Calu3 (cell line): ENCODE measurements around the gene POLR1G. TPM values are rescaled to one million over a fixed set of nuclear protein-coding genes. Genes with fewer than 3 reads are reported as not detected.

Experiments used
- BruUV-seq: library from RNA; stranded (reverse); fragments of 400-500 nt; replicated peaks from 2 replicates; lab custom pipeline; 2021; lab: Mats Ljungman, UMichigan
- CTCF ChIA-PET: fragments of 300-600 bp; sonication (Branson Sonifier 250); formaldehyde crosslinking; loops from one replicate; lab custom pipeline; 2022; ENCODE audit warnings: antibody characterized with exemption; lab: Charles Lee
- DNase-seq: peaks from one replicate; pipeline ENCODE4 v3.0.0; 2022
- H3K27ac Mint-ChIP-seq: one replicate; pipeline ENCODE4 v1.8.0; 2022; ENCODE audit warnings: mixed read lengths; ENCODE audit not compliant: unreplicated experiment
- H3K27me3 Mint-ChIP-seq: one replicate; pipeline ENCODE4 v1.8.0; 2022; ENCODE audit warnings: mixed read lengths; ENCODE audit not compliant: unreplicated experiment
- H3K36me3 Mint-ChIP-seq: one replicate; pipeline ENCODE4 v1.8.0; 2022; ENCODE audit warnings: mild to moderate bottlenecking, moderate library complexity, mixed read lengths; ENCODE audit not compliant: insufficient read depth, unreplicated experiment
- H3K4me1 Mint-ChIP-seq: one replicate; pipeline ENCODE4 v1.8.0; 2022; ENCODE audit warnings: mild to moderate bottlenecking, low read depth, mixed read lengths; ENCODE audit not compliant: unreplicated experiment
- H3K4me3 Mint-ChIP-seq: one replicate; pipeline ENCODE4 v1.8.0; 2022; ENCODE audit warnings: mild to moderate bottlenecking, low read depth, moderate library complexity, mixed read lengths; ENCODE audit not compliant: unreplicated experiment
- H3K9me3 Mint-ChIP-seq: one replicate; pipeline ENCODE4 v1.8.0; 2022; ENCODE audit warnings: low read depth, mixed read lengths; ENCODE audit not compliant: unreplicated experiment
- CTCF ChIP-seq: fragments of 200-600 bp; IDR thresholded peaks from one replicate; pipeline ENCODE4 v1.8.0; 2022; ENCODE audit warnings: antibody characterized with exemption; ENCODE audit not compliant: unreplicated experiment
- intact Hi-C: fragments of 100-400 bp; cut with micrococcal nuclease; formaldehyde crosslinking; loops from one replicate; pipeline ENCODE4 v1.10.0; 2022; ENCODE audit not compliant: unreplicated experiment
- total RNA-seq: library from RNA; stranded (reverse); gene quantifications from 2 replicates; pipeline ENCODE4 v1.2.3, GENCODE V29; 2022

The POLR1G gene
- total RNA-seq, 1 experiment from 2014 or later, result 25.8 TPM

DNA sequence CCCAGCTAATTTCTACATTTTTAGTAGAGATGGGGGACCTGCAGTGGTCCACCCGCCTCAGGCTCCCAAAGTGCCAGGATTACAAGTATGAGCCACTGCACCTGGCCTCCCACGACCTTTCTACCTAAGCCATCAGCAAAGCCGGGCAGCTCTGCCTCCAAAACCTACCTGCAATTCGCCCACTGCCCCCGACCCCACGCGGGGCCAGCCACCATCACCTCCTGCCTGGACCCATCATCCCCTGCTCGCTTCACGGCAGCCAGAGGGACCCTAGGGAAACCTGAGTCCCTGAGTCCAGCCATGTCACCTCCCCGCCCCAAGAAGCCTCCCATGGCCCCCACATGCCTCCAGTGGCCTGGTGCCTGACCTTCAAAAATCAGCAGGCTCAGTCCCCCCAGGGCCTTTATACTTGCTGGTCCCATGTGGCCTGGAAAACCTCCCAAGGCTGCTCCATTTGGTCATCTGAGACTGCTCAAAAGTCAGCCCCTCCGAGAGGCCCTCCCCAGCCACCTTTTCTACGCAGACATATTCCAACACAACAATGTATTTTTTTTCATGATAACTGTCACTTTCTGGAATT lies 48.1 kb upstream of the POLR1G start:
- H3K36me3 Mint-ChIP-seq, result peaks cover 56% of the 10 kb centered on the region
- H3K9me3 Mint-ChIP-seq, result no peaks in the 10 kb centered on the region
- no TSS peak for BruUV-seq
- no peak for TF ChIP-seq CTCF
- no peaks in the 10 kb centered on the region for H3K27me3 Mint-ChIP-seq
- H3K27ac Mint-ChIP-seq, result no peak overlapping the region
- DNase-seq, result no peak
- H3K4me1 Mint-ChIP-seq, result no peaks in the 10 kb centered on the region
- no peak overlapping the region for H3K4me3 Mint-ChIP-seq
- CTCF ChIA-PET, result no interaction called here
- intact Hi-C loops, result no loop called here

DNA sequence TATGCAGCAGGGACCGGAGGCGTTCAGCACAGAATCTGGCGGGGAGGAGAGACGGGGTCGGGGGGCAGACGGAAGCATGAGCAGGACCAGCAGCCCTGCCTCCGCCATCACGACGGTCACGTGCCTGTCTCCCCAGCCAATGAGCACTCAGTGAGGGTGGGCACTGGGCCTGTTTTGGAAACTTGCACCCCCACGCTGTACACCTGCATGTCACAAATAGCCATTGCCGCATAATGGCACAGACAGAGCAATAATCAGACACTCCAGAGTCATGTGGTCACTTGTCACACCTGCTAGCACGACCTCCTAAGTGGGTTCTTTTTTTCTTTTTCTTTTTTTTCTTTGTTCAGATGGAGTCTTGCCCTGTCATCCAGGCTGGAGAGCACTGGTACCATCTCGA lies 44.8 kb upstream of the POLR1G start:
- Mint-ChIP-seq H3K4me3 (no peak overlapping the region), H3K4me1 (no peaks in the 10 kb centered on the region), H3K9me3 (no peaks in the 10 kb centered on the region), H3K36me3 (peaks cover 42% of the 10 kb centered on the region), H3K27ac (no peak overlapping the region), H3K27me3 (no peaks in the 10 kb centered on the region)
- CTCF ChIA-PET, result no interaction called here
- DNase-seq, result no peak
- no TSS peak for BruUV-seq
- no peak for TF ChIP-seq CTCF
- intact Hi-C loops, result no loop called here

DNA sequence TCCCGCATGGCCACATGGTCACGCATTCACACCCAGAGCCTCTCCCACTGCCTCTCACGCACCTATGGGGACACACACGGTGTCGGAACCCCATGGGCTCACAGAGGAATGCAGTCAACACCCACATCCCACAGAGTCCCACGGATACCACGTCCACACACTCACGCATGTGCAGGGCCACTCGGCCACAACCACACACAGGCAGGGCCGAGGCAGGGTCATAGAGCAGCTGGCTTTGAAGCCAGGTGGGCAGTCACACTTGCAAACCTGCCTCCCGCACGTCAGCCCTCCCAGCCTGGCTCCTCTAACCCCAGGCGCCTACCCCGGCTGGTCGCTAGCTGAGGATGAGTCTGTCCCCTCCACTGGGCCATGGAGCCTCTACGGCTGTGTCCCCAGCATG lies 44.2 kb upstream of the POLR1G start:
- TF ChIP-seq CTCF, result no peak
- intact Hi-C loops, result no loop called here
- Mint-ChIP-seq H3K4me3 (no peak overlapping the region), H3K27me3 (no peaks in the 10 kb centered on the region), H3K27ac (no peak overlapping the region), H3K4me1 (no peaks in the 10 kb centered on the region), H3K9me3 (no peaks in the 10 kb centered on the region), H3K36me3 (peaks cover 37% of the 10 kb centered on the region)
- CTCF ChIA-PET, result no interaction called here
- BruUV-seq, result no TSS peak
- DNase-seq, result no peak

GRCh38 chr19:45363861-45364459 lies 42.5 kb upstream of the POLR1G start:
- BruUV-seq, result no TSS peak
- TF ChIP-seq CTCF, result no peak
- CTCF ChIA-PET, result no interaction called here
- Mint-ChIP-seq H3K27ac (no peak overlapping the region), H3K36me3 (peaks cover 30% of the 10 kb centered on the region), H3K4me1 (peaks cover 4% of the 10 kb centered on the region), H3K9me3 (no peaks in the 10 kb centered on the region), H3K4me3 (no peak overlapping the region), H3K27me3 (no peaks in the 10 kb centered on the region)
- intact Hi-C loops, result no loop called here
- DNase-seq, result no peak
